GM18526 (cell line): ENCODE data around the gene COLQ.

ENCODE experiments used
- POLR2A ChIP-seq: IDR thresholded peaks from 3 replicates; pipeline ENCODE4 v1.6.1; 2011; ENCODE audit not compliant: insufficient read length; ENCODE audit errors: extremely low read depth

The COLQ gene

GRCh38 chr3:15455756-15456155 is 65.8 kb downstream of the COLQ start:
- no peak for TF ChIP-seq POLR2A

- no peak for TF ChIP-seq POLR2A
Observed at GRCh38 chr3:15454965-15455364, 66.5 kb downstream of the COLQ start.

- TF ChIP-seq POLR2A: no peak
Observed at GRCh38 chr3:15453991-15454625, 67.4 kb downstream of the COLQ start.

GRCh38 chr3:15453501-15453900 is 68.0 kb downstream of the COLQ start:
- no peak for TF ChIP-seq POLR2A

GRCh38 chr3:15452961-15453360 is 68.5 kb downstream of the COLQ start:
- no peak for TF ChIP-seq POLR2A

GRCh38 chr3:15452156-15452555 is 69.3 kb downstream of the COLQ start:
- no peak for TF ChIP-seq POLR2A

- no peak for TF ChIP-seq POLR2A
Observed at GRCh38 chr3:15451216-15452113, 70.0 kb downstream of the COLQ start.

GRCh38 chr3:15450438-15451215 is 70.9 kb downstream of the COLQ start:
- no peak for TF ChIP-seq POLR2A

- TF ChIP-seq POLR2A: no peak
Observed at GRCh38 chr3:15449489-15450224, 71.8 kb downstream of the COLQ start.

- no peak for TF ChIP-seq POLR2A
Observed at GRCh38 chr3:15443826-15444524, 77.5 kb downstream of the COLQ start.

- TF ChIP-seq POLR2A: no peak
Observed at GRCh38 chr3:15440891-15441290, 80.6 kb downstream of the COLQ start.

GRCh38 chr3:15439476-15439875 is 82.0 kb downstream of the COLQ start:
- TF ChIP-seq POLR2A: no peak

- no peak for TF ChIP-seq POLR2A
Observed at GRCh38 chr3:15438983-15439382, 82.5 kb downstream of the COLQ start.

GRCh38 chr3:15436246-15436645 is 85.3 kb downstream of the COLQ start:
- TF ChIP-seq POLR2A: no peak
